Astrocyte of the spinal cord (primary cell): ENCODE measurements around the gene FALEC.

Experiments used
- DNase-seq: peaks from one replicate; pipeline ENCODE4 v3.0.0; 2011; ENCODE audit warnings: low read depth, low spot score
- H3K4me3 ChIP-seq: 2 replicates; pipeline ENCODE4 v1.5.1; 2011; ENCODE audit warnings: low read depth, mild to moderate bottlenecking, low read length, moderate library complexity
- in situ Hi-C: cut with HindIII; loops from 2 replicates; pipeline ENCODE4 v1.10.0; 2017; ENCODE audit warnings: low sequenced_read_pairs
- TF ChIP-seq, protein P1 (sequence below): IDR thresholded peaks from 2 replicates; pipeline ENCODE4 v1.5.1; 2012; ENCODE audit warnings: low read depth, mild to moderate bottlenecking, low read length, inconsistent platforms

FALEC gene

DNA sequence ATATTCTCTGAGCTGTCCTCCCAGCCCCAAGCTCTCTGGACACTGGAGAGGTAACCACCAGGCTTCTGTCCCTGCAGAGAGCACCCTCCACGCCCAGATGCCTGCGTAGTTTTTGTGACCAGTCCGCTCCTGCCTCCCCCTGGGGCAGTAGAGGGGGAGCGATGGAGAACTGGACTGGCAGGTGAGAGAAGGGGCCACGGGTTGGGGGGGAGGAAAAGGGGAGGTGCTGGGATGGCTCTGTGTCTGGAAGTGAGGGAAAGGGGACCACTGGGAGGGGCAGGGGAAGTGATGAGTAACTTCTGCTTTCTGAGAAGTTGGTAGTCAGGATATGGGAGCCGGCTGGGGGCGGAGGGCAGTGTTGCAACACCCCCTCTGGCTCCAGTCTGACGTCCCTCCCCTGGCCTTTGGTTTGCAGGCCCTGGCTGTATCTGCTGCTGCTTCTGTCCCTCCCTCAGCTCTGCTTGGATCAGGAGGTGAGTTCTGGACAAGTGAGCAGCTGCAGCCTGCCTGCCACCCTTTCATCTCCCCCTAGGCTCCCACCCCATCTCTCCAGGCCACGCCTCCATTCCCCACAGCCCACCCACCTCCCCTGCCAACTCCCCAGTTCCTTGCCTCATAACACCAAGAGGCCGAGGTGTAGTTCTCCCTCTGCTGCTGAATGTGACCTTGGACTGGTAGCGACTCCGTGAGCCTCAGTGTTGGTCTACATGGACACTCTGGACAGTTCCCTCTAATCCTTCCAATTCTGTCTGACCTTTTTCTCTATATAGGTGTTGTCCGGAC, 36.8 kb downstream of the FALEC start:
- H3K4me3 ChIP-seq, result no peak overlapping the region
- TF ChIP-seq, protein P1, sequence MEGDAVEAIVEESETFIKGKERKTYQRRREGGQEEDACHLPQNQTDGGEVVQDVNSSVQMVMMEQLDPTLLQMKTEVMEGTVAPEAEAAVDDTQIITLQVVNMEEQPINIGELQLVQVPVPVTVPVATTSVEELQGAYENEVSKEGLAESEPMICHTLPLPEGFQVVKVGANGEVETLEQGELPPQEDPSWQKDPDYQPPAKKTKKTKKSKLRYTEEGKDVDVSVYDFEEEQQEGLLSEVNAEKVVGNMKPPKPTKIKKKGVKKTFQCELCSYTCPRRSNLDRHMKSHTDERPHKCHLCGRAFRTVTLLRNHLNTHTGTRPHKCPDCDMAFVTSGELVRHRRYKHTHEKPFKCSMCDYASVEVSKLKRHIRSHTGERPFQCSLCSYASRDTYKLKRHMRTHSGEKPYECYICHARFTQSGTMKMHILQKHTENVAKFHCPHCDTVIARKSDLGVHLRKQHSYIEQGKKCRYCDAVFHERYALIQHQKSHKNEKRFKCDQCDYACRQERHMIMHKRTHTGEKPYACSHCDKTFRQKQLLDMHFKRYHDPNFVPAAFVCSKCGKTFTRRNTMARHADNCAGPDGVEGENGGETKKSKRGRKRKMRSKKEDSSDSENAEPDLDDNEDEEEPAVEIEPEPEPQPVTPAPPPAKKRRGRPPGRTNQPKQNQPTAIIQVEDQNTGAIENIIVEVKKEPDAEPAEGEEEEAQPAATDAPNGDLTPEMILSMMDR, result no peak
- peak; percentile 84 for DNase-seq
- in situ Hi-C loops, result no loop called here

DNA sequence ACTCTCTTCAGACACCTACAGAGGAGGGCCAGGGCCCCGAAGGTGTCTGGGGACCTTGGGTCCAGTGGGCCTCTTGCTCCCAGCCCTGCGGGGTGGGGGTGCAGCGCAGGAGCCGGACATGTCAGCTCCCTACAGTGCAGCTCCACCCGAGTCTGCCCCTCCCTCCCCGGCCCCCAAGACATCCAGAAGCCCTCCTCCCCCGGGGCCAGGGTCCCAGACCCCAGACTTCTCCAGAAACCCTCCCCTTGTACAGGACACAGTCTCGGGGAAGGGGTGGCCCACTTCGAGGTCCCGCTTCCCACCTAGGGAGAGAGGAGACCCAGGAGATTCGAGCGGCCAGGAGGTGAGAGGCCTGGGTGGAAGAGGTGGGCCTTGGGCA, 37.3 kb downstream of the FALEC start:
- in situ Hi-C loops, result no loop called here
- no peak for DNase-seq
- TF ChIP-seq, protein P1, result no peak
- no peak overlapping the region for H3K4me3 ChIP-seq

DNA sequence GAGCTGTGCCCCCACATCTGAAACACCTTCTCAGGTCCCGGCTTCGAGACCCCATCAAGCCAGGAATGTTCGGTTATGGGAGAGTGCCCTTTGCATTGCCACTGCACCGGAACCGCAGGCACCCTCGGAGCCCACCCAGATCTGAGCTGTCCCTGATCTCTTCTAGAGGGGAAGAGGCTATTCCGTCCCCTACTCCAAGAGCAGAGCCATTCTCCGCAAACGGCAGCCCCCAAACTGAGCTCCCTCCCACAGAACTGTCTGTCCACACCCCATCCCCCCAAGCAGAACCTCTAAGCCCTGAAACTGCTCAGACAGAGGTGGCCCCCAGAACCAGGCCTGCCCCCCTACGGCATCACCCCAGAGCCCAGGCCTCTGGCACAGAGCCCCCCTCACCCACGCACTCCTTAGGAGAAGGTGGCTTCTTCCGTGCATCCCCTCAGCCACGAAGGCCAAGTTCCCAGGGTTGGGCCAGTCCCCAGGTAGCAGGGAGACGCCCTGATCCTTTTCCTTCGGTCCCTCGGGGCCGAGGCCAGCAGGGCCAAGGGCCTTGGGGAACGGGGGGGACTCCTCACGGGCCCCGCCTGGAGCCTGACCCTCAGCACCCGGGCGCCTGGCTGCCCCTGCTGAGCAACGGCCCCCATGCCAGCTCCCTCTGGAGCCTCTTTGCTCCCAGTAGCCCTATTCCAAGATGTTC, 38.0 kb downstream of the FALEC start:
- no peak overlapping the region for H3K4me3 ChIP-seq
- TF ChIP-seq, protein P1, result no peak
- no peak for DNase-seq
- in situ Hi-C loops, result no loop called here

DNA sequence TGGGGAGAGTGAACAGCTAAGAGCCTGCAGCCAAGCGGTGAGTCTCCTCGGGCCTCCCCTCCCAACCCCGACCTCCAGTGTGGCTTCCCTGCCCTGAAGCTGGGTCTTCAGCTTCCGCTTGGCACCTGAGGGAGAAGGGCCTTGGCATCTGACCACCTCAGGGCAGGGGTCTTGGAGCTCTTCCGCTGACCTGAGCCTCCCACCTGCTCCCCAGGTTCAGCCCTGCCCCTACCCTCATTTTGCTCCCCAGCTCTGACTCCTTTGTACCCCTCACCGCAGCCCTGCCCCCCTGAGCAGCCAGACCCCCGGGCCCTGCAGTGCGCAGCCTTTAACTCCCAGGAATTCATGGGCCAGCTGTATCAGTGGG, 38.5 kb downstream of the FALEC start:
- in situ Hi-C loops, result no loop called here
- no peak overlapping the region for H3K4me3 ChIP-seq
- TF ChIP-seq, protein P1, result no peak
- no peak for DNase-seq

DNA sequence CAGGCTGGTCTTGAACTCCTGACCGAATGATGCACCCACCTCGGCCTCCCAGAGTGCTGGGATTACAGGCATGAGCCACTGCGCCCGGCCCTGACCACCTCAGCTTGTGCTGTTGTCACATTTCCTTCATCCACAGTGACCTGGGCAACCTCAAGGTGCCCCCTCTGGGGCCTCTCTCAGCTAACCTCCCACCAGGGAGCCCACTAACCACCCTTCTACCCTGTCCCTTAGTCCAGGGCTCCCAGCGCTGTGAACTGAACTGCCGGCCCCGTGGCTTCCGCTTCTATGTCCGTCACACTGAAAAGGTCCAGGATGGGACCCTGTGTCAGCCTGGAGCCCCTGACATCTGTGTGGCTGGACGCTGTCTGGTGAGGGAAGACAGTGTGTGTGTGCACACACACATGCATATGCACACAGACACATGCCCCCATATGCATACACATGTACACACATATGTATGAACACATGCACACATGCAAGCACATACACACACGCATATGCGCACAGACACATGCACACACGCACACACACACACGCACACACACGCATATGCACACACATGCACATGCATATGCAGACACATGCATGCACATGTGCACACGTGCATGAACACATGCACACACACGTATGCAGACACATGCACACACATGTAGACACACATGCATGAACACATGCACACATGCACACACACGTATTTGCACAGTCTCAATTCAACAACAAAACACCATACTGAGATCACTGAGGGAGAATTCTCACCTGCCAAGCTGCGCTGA, 39.8 kb downstream of the FALEC start:
- H3K4me3 ChIP-seq, result no peak overlapping the region
- DNase-seq, result no peak
- in situ Hi-C loops, result no loop called here
- TF ChIP-seq, protein P1, result no peak

DNA sequence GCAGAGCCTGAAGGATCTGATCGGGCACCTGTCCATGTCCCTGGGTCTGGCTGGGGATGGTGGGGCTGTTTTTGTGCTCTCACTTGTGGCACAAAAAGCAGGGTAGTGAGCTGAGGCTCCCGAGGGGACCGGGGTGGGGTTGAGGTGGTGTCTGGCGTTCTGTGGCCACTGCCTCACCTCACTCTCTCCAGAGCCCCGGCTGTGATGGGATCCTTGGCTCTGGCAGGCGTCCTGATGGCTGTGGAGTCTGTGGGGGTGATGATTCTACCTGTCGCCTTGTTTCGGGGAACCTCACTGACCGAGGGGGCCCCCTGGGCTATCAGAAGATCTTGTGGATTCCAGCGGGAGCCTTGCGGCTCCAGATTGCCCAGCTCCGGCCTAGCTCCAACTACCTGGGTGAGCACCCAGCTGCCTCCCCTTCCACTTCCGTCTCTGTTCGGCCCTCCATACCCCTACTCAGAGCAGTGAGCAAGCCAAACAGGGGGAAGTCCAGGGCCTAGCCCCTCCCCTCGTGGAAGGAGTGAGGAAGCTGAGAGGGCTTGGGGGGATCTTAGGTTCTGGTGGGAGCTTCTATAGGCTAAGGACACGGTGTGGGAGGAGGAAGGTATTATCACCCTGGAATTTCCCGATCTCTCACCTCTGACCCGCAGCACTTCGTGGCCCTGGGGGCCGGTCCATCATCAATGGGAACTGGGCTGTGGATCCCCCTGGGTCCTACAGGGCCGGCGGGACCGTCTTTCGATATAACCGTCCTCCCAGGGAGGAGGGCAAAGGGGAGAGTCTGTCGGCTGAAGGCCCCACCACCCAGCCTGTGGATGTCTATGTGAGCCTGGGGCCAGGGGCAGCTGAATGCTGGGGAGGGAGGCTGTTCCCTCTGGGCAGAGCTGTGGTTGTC, 40.7 kb downstream of the FALEC start:
- H3K4me3 ChIP-seq, result no peak overlapping the region
- DNase-seq, result no peak
- in situ Hi-C loops, result no loop called here
- TF ChIP-seq, protein P1, result no peak
